GOT3 (cell line): ENCODE measurements around the gene ETV4.

Experiments used
- DNase-seq: peaks from one replicate; lab custom pipeline; 2025; ENCODE audit warnings: mixed read lengths; lab: John Stamatoyannopoulos, UW

ETV4 gene

DNA sequence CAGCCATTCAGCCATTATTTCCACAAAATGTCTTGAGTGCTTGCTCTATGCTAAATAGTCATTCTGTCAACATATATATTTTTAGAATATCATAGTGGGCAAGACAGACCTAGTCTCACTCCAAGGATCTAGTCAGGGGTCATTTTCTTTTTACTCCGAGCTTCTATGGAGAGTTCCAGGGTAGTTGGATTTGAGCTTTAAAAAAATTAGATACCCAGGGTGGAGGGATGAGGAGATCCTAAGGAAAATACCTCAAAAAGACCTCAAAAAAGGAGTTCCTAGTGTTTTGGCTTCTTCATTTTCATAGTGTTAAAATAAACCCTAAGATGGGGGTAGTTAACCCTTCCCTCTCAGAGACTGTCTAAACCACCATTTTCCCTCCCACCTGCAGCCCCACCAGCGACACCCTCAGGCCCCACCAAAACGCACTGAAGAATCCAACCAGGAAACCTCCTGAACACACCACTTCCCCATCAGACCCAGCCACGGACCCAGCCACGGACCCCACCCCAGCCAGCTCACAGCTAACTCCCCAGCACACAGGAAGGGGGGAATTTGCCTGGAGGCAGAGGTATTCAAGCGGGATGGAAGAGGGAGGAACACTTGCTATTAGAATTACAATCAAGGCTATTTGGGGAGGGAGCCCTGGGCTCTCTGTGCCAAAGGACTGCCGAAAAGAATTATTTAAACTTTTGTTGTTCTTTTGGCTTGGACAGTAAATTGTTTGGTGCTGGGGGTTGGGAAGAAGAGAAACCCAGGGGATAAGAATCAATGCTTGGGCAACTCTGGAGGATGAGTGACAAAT is 2.2 kb downstream of the ETV4 start:
- DNase-seq, result no peak

DNA sequence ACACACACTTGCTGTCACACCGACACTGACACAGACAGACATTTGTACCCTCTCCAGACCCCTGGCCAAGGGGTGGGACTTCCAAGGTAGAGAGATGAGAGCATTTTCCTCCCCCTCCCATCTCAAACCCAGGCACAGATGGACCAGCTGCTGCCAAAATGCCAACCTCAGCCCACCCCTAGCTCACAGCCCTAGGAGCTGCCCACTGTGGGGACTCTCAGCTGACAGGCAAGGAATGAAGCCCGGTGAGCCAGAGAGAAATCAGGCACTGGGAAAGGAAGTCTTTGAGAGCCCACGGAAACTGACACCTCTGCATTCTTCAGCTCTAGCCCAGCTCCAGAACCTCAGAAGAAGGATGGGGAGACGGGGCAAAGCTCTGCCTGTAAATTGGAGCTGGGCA is 2.8 kb downstream of the ETV4 start:
- DNase-seq, result no peak

DNA sequence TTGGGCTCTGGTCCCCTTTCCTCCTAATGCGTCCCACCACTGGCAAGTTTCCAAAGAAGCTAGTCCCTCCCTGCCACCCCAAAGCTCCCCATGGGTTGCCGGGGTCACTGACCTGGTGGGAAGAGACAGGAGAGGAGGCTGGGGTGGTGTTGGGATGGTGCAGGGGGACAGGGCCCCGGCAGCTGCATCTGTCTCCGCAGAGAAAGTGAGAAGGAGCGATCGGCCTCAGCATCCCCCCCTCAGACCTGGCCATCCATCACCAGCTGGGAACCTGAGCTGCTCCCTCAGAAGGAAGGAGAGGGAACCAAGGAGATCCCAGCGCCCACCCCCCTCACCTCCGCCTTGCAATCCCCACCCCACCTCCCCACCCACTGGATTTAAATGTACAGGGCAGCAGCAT is 3.3 kb downstream of the ETV4 start:
- DNase-seq, result no peak

DNA sequence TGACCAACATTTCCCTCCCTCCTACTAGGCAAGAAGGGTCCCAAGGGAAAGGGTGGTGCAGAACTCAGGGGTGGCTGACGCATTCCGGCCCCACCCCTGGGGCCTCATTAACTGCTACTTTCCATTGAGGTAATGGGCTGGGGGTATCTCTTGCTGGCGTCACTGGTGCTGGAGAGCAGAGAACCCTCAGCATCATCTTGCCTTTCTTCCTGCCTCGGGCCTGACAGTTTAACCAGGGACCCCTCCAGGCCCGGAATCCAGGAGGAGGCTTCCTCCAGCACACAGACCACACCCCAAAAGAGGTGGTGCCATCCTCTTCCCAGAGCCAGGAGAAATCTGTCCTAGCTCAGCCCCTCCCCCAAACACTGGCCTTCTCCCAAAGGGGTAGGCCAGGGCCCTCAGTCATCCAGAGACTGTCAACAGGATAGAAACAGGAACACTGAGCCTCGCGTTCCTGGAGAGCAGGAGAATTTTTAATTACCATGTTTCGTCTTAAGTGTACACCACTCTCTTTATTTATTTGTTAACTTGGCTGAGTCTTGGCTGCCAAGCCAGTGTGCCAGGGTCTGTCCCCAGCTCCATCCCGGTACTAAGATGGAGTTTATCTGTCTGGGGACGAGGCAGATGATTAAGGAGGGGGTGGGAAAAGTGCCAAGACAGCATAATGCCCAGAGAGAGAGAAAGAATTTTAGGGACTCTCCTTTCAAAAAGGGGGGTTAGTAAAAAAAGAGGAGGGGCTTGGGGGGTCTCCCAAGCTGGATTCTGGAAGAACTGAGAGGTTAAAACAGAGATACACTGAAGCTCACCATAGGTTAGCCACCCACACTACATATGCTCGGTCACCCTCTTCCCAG is 5.1 kb downstream of the ETV4 start:
- DNase-seq, result no peak

DNA sequence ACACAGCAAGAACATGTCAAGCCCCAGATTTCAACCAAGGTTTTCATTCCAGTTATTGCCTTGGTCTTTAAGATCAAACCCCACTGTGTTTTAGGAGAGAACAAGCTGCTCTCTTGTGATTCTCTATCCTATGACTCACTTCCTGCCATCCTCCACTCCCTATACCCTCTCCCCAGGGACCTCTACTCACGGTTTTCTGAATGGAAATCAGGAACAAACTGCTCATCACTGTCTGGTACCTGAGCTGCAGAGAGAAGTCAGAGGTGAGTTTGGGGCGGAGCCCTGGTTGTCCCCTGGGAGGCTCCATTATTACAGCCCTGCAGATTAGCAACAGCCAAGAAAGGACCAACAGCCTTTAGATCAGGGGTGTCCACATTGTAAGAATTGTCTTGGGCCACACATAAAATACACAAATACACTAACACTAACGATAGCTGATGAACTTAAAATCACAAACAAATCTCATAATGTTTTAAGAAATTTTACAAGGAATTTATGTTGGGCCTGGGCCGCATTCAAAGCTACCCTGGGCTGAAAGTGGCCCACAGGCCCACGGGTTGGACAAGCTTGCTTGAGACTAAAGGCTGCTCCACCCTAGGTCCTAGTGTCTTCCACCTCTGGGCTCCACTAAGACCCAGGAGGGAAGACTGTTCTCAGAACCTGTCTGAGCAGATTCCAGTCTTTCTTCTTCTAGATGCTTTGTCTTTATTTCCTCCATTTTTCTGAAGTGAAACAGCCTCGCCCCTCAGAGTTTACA is 9.7 kb downstream of the ETV4 start:
- no peak for DNase-seq

DNA sequence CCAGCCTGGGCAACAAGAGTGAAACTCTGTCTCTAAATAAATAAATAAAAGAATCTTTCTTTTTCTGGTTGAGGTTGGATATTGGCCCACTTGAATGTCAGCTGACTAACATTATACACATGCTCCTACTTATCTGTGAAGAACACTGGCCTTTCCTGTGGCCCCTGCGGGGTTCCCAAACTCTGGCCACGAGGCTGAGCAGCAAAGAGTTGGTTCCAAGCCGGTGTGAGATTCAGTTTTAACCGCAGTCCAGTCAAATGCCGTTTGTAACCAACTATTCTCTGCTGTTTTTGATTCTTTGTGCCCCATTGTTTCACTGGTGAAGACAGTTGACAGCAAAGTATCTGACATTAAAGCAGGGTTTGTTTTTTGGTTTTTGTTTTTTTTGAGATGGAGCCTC is 11.2 kb downstream of the ETV4 start:
- no peak for DNase-seq

DNA sequence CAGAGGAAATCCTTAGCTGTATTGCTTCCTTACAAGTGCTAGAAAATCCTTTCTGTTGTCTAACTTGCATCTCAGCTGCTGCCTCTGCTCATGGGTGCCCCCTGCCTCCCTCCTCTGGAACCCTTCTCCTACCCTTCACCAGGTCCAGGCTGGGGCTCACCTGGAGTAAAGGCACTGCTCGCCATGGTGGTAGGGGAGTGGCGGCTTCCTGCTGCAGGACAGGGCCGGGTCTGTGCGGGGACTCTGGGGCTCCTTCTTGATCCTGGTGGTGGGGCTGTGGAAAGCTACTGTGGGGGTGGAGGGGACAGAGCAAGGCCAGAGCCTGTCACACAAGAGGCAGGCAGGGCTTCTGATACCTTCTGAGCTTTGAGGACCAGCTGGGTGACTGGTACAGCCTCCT is 12.4 kb downstream of the ETV4 start:
- DNase-seq, result no peak

DNA sequence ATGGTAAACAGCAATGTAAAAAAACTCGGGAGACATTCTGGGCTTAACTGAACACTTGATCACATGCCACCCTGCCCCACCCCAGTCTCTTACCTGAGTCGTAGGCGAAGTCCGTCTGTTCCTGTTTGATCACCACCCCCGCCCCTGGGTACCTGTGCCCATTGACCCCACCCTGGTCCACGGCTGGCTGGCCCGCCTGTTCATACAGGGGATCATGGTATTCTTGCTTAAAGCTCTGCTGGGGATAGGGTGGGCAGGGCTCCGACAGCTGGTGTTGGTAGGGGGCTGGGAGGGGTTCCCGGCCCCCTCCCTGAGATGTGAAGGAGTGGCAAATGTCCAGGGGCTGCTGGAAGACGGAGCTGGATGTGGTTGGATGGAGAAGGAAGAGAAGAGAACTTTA is 13.6 kb downstream of the ETV4 start:
- no peak for DNase-seq

DNA sequence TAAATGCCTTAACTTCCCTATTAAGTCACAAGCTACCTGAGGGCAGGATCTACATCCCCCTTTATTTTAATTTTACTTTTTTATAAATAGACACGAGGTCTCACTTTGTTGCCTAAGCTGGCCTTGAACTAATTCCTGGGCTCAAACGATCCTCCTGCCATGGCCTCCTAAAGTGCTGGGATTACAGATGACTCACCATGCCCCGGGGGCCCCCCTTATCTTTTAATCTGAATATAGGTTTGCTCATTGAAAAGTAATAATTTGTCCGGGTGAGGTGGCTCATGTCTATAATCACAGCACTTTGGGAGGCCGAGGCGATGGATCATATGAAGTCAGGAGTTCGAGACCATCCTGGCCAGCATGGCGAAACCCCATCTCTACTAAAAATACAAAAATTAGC is 14.2 kb downstream of the ETV4 start:
- DNase-seq, result no peak

DNA sequence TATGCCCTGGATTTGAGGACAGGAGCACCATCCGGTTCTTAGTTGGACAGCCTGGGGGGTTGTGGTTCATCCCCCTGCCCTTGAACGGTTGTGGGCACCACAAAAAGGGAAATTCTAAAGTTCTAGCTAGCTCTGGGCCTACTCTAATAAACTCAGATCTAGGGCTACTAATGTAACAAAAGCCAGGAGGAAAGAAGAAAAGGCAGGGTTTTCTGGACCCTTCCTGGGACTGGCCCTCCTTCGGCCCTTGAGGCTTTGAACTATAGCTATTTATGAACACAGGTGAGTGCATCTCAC is 15.1 kb downstream of the ETV4 start:
- no peak for DNase-seq

DNA sequence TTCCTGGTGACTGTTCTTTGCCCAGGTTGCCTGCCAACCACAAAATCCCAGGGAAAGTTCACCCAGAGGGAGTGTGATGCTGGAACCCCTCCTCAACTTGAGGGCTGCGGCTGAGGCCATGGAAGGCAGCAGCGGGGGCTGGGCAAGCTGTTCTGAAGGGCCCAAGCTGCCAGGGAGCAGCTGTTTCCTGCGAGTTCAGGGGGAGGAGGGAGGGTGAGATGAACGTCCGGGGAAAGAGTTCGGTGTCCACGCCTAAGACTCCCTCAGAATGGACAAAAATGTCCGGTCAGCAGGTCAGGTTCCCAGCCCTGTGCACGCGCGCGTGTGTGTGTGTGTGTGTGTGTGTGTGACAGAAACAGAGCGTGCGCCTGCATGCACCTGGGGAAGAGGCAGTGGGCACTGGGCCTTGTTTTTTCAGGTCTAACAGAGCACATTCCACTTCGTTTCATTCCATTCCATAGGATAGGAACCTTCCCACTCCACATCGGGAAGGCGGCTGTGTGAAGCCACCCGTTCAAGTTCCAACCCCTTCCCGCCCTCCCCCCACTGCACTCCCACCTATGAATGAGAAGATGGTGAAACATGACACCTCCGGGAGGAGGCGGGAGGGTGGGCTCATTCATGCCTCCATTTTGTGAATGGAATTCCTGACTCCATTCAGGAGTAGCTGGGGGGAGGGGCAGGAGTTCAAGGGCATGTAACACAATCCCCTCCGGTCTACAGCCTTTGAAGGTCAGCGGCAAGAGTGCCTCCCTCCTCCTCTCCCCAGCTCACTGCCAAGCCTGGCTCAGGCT is 15.7 kb downstream of the ETV4 start:
- no peak for DNase-seq

DNA sequence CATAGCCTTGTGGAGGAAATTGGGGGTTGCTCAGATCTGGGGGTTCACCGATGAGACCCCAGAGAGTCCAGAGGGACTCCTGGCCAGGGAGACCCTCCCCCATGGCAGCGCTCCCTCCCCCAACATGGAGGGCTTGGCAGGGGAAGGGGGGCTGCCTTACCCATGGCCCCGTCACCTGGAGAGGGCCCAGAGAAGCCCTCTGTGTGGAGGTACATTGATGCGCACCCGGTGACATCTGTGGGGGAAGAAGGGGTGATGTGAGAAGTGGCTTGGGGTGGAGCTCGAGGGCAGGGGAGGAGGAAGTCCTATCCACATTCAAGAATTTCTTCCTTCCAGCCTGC is 16.2 kb downstream of the ETV4 start:
- no peak for DNase-seq

DNA sequence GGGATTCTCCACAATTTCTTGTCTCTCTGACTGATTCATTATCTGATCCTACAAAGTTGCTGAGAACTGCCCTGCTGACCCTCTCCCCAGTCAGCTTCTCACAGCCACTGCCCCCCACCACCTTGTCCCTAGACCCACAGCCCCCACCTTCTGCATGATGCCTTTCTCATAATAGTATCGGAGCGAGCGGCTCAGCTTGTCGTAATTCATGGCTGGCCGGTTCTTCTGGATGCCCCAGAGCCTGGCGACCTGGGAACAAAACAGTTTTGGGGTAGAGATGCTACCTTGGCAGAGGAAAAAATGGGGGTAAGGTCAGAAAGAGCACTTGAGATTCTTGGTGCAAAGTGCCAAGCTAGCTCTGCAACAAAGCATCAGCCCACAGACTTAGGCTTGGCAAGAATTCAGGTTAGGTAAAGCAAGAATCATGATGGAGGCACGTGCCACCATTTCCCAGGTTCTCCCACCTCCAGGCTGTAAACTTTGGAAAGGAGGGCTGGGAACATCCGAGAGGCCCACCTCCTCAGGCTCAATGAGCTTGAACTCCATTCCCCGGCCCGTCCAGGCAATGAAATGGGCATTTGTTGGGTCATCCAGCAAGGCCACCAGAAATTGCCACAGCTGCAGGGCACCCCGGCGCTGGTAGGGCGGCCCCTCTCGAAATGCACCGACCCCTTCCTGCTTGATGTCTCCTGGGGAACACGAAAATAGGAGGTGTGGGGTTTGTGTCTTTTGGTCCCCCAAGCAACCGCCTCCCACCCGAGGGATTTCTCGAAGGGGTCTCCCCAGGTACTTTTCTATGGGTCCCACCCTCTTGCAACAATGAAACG is 16.9 kb downstream of the ETV4 start:
- DNase-seq, result no peak

DNA sequence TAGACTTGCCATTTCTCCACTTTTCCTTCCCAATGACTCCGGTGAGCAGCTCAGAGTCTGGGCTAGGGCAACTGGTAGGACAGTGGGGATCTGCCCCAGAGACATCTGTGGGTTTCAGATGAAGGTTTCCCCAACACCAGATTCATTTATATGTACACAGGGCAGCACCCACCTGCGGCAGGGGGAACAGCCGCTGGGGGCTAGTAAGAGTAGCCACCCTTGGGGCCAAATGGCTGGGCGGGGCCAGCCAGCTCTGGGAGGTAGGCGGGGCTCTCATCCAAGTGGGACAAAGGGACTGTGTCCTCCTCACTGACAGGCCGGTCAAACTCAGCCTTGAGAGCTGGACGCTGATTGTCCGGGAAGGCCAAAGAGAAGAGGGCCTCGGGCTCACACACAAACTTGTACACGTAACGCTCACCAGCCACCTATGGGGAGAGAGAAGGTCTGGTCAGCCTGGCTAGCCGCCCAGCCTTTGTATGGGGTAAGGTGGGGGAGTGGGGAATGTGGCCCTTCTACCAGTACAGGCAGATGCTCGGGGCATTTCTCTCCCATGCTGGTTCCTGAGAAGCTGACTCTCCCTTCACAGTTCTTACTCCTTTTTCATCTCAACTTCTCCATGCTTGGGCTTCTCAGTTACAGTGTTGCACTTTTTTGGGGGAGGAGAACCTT is 17.7 kb downstream of the ETV4 start:
- no peak for DNase-seq

DNA sequence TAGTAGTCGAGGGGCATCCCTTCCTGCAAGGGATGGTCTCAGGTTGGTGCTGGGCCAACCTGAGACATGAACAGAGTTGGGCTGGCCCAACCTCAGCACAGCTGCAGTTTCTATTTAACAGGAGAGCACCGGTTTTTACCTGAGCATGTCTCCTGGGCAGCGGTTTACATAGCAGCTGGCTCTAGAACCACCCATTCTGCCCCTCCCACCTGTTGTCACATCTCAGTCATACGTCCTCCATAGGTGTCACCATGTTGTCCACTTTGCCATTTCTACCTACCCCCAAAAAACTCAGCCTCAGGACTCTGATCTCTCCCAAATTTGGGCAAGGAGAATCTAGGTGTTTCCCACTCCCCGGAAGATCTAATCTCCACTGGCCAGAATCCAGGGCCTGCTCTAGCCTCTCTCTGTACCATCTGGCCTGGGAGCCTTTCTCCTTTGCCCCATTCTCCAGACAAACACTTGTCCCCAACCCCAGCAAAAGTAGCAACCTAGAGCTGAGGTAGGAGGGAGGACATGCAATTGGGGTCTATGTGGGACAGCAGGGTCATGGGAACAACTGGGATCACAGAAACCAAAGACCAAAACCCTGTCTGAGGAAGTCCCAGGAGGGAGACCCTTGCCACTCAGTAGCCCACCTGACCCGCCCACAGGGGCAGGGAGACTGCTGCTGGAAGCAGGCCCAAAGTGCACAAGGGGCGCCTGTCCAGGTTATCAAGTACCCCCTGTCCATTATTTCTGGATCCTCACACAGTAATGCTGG is 19.1 kb downstream of the ETV4 start:
- DNase-seq, result no peak

DNA sequence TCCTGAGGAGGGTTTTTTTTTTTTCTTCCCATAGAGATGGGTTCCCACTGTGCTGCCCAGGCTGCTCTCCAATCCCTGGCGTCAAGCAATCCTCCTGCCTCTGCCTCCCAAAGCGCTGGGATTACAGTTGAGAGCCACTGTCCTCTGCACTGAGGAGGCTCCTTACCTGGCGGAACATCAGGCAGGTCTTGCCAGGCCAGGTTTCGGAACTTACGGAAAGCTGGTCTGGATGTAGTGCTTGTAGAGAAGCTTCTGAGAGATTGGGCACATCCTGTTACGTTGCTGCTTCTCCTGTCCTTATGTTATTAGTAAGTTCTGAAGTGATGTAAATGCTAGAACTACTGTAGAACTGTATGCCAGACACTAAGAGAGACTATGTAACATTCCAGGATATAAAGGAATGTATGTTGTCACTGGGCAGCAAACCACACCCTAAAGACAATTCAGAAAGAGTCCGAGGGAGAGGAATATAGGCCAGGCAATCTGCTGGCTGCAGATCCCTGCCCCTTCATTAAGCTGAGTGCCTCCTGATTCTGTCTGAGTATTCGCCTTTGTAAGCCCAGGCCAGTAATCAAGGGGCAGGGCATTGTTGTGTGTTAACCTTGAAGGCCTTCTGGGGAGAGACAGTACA is 21.1 kb downstream of the ETV4 start:
- no peak for DNase-seq

DNA sequence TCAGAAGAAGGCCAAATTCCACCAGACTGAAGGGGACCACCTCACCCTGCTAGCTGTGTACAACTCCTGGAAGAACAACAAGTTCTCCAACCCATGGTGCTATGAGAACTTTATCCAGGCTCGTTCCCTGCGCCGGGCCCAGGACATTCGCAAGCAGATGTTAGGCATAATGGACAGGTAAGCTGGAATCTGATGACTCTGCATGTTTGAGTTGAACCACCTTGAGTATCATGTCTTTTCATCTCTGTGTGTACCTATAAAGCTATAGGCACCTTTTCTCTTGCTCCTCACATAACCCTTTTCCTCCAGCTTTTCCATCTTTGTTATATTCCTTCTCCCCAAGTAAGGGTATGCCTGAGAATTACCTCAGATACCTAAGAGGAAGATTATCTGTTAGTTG is 24.8 kb downstream of the ETV4 start:
- no peak for DNase-seq

DNA sequence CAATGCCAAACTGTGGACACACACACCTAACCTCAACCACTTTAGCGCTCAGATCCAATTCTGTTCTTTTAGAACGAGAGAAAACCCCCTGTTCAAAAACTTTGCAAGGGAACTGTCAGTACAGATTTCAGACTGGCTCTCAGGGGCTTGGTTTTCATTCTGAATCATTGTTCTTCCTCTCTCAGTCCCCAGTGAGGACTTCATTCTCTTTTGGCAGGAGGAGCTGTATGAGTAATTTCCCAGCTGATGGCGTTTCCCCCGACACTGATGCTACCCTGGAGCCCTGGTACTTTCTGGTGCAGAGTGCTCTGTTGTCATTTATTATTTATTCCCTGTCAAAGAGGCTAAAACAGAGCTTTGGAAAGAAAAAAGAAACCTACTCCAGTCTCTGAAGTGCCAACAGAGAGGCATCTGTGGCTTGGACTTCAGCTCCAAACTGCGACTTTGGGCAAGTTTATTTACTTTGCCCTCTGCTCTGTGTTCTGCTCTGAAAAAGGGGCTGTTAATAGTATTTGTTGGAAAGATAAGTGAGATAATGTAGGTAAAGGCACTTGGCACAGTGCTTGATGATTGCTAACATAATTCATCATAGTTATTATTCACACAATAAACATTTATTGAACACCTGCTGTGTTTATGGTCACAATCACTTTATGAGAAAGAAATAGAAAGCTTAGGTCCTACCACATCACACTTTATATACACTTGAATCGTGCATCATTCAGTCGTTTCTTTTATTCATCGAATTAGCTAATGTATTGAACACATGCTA is 28.3 kb downstream of the ETV4 start:
- no peak for DNase-seq

DNA sequence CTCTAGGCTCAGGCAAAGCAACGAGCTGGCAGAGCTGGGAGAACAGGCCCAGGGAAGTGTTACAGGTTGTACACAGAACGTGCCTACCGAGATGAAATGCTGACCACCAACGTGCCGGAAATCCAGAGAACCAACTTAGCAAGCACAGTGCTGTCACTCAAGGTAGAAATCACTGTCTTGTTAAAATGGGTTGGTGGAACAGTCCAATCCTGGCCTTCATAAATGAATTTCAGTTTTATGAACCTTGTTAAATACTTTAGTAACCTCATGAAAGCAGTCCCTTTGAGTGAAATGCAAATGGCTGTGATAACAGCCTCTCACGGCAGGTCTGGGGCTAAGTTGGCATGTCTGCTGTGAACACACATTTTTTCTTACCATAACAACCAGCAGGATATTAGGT is 29.0 kb downstream of the ETV4 start:
- DNase-seq, result no peak
